Measurements from ENCODE around the gene DAZAP2.

- TF ChIP-seq CTCF (IDR thresholded peaks at IDR 0.05) = no peak
- TF ChIP-seq EZH2phosphoT487 (IDR thresholded peaks at IDR 0.05) = no peak
- TF ChIP-seq EZH2 (IDR thresholded peaks at IDR 0.05) = no peak
Measured at GRCh38 chr12:51200806-51201205, 37.8 kb upstream of the DAZAP2 start.

Measured in neural progenitor cell (in vitro differentiated cells).